T-helper 1 cell (primary cell): ENCODE data around the gene CERS4.
"Not testable (repeated sequence)": the region's sequence is repeated elsewhere in the genome, so short reads cannot be mapped to it uniquely, and the experiment has no call there.

Experiments
- DNase-seq, 5 donors: peaks; one replicate each; pipeline ENCODE4 v3.0.0-alpha.2; 2012 to 2020
- total RNA-seq, 4 donors: gene quantifications; one replicate each; lab custom pipeline; 2026; lab: John Stamatoyannopoulos, UW

The CERS4 gene, protein sequence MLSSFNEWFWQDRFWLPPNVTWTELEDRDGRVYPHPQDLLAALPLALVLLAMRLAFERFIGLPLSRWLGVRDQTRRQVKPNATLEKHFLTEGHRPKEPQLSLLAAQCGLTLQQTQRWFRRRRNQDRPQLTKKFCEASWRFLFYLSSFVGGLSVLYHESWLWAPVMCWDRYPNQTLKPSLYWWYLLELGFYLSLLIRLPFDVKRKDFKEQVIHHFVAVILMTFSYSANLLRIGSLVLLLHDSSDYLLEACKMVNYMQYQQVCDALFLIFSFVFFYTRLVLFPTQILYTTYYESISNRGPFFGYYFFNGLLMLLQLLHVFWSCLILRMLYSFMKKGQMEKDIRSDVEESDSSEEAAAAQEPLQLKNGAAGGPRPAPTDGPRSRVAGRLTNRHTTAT
- 10.8 to 24.4 (median 18.4) reads per million in 4 donors for total RNA-seq

DNA sequence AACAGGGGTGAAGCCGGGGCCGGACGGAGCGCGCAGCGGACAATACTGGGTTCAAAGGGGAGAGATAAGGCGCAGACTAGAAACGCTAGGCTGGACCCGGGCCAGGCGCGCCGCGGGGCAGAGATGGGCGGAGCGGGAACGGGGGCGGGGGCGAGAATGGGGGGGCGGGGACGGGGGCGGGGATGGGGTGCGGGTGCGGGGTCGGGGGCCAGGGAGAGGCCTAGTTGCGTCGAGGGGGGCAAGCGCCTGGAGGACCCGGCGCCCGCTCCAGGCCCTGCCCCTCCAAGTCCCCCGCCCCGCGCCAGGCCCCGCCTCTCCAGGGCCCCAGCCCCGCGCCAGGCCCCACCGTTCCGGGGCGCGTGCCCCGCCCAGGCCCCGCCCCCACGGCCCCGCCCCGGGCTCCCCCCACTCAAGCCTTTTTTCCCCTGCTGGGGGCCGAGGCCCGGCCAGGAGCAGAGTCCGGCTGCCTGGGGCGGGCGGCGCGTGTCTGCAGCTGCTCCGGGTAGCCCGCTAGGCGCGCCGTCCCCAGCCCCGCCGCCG is at the start of gene CERS4:
CERS4 (plus strand) TSS at position 449 of the 540 bp plus-strand sequence. CDS start 41,707 bp downstream, outside the sequence.
- peak; percentile 61 to 80 (median 76) for DNase-seq

GRCh38 chr19:8161135-8161646 is 48.0 kb upstream of the CERS4 start:
- peak in 1 of 5 donors; percentile 59 for DNase-seq

- DNase-seq, result no peak
These were observed 45.4 kb upstream of the CERS4 start for GRCh38 chr19:8163759-8164158.

DNA sequence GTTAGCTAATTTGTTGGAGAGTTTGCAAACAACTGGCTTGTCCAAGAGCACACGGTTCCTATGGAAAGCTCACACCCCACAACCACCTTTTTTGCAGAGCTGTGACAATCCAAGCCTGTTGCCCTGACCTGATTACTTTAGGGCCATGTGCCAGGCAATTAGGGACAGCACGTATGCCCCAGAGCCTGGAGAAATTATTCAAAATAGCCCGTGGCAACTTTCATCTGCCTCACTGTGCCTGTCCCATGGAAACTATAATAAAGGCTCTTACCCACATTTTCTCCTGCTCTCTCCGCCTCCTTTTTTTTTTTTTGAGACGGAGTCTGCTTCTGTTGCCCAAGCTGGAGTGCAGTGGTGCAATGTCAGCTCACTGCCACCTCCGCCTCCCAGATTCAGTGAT is 41.2 kb upstream of the CERS4 start:
- DNase-seq, result no peak

- DNase-seq, result no peak
These were observed 40.6 kb upstream of the CERS4 start for GRCh38 chr19:8168537-8168936.

DNA sequence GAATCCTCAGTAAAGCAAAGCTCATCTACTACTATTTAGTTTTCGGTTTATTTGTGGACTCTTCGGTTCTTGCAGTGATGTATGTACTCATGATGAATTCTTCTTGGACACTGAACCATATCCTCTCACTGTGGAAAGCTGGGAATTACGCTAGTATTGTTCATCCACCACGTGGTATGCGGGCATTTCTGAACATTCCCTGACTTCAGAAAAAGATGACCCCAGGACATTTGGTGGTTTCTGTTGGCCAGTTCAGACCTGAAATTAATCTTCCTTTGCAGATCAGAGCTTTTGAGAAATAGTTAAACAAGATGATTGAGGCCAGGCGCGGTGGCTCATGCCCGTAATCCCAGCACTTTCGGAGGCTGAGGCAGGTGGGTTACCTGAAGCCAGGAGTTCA is 34.5 kb upstream of the CERS4 start:
- no peak for DNase-seq

GRCh38 chr19:8180018-8180417 is 29.2 kb upstream of the CERS4 start:
- DNase-seq, result no peak

DNA sequence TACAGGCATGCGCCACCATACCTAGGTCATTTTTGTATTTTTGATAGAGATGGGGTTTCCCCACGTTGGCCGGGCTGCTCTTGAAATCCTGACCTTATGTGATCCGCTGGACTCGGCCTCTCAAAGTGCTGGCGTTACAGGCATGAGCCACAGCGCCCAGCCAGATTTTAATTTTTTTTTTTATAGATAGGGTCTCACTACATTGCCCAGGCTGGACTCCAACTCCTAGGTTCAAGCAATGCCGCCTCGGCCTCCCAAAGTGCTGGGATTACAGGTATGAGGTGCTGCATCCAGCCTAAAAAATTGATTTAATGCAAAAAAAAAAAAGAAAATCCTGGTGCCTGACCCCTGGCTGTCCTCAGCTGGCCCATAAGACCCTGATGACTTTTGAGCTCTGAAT is 24.9 kb upstream of the CERS4 start:
- DNase-seq, result no peak

DNA sequence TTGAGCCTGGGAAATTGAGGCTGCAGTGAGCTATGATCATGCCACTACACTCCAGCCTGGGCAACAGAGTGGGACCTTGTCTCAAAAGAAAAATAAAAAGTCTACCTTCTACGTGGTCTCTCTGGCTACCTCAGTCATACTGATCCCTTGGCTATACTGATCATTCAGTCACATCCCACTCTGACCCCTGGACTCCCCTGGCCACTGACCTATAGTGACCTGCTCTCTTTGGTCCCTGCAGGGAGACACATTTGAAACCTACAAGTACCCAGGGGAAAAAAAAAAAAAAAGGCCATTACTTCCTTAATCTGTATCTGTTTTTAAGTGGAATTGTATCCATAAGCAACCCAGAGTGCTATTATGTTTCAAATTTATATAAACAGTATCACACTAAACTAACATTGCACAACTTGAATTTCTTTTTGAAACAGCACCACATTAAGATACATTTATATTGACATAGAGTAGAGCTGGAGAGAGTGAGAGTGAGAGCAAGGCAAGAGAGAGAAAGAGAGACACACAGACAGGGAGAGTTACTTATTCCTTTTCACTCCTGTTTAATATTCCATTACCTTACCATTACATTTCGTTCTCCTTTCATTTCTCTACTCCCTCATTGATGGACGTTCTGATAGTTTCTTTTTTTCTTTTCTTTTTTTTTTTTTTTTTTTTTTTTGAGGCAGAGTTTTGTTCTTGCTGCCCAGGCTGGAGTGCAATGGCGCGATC is 23.7 kb upstream of the CERS4 start:
- DNase-seq, result no peak

- no peak for DNase-seq
These were observed 16.8 kb upstream of the CERS4 start for GRCh38 chr19:8192221-8192820.

DNA sequence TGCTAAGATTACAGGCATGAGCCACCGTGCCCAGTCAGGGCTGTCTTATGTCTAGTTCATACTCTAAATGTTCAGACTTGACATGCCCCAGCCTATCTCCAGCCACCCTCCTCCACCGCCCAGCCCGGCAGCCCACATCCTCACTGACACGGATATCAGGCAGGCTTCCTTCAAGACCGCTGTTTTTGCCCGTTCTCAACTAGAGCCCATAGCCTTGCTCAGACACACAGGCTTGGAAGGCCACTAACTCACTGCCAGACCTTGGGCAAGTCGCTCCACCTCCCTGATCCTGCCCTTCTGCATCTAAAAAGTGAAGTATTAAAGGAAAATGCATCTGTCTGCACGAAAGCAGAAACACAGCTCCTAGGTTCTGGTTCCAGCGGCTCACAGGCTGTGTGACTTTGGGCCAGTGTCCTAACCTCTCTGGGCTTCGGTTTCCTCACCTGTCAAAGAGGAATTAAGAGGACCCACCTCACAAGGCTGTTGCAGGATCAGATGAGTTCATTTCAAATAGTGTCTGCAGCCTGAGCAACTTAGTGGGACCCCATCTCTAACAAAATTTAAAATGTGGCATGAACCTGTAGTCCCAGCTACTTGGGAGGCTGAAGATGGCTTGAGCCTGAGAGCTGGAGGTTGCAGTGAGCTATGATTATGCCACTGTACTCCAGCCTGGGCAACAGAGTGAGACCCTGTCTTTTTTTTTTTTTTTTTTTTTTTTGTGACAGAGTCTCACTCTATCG is 14.5 kb upstream of the CERS4 start:
- DNase-seq, result peak; percentile 19 to 78 (median 32)

- DNase-seq, result no peak
These were observed 12.8 kb upstream of the CERS4 start for GRCh38 chr19:8196271-8196927.

DNA sequence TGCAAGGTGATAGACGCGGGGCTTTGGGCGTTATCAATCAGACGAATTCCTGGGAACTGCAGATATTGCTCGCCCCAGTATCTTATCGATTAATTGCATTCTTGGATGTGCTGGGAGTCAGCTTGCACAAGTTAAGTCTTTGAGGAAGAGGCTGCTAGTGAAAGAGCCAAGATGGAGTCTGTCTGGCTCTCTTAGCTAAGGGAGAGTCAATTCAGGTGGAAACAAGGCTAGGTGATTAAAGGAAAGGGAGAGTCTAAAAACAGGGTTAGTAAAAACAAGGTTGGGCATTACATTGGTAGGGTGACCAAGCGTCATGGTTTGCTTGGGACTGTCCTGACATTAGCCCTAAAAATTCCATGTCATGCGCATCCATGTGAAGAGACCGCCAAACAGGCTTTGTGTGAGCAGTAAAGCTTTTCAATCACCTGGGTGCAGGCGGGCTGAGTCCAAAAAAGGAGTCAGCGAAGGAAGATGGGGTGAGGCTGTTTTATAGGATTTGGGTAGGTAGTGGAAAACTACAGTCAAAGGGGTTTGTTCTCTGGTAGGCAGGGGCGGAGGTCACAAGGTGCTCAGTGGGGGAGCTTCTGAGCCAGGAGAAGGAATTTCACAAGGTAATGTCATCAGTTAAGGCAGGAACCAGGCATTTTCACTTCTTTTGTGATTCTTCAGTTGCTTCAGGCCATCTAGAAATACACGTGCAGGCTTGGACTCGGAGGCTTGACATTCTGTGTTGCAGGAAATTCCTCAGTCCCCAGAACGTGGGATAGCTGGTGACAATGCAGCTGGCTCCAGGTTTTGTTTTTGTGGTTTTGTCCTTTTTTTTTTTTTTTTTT is 5.7 kb upstream of the CERS4 start:
- DNase-seq, result not testable (repeated sequence)

- DNase-seq, result no peak
These were observed 4.2 kb upstream of the CERS4 start for GRCh38 chr19:8204961-8205360.

GRCh38 chr19:8206147-8207087 is 2.8 kb upstream of the CERS4 start:
- no peak for DNase-seq

- DNase-seq, result not testable (repeated sequence)
These were observed 1.8 kb upstream of the CERS4 start for GRCh38 chr19:8207326-8207725.

GRCh38 chr19:8208119-8208921 is 850 bp upstream of the CERS4 start:
- DNase-seq, result no peak
